SK-N-SH (cell line): Measurements from ENCODE around the gene MYO1B. TPM values are rescaled to one million over a fixed set of nuclear protein-coding genes. Genes with fewer than 3 reads are reported as not detected.

Experiments
- CTCF ChIA-PET: fragments of 300-600, 350-600 bp; formaldehyde crosslinking; extraction: SDS; loops from one replicate; lab custom pipeline; 2021; lab: Yijun Ruan, JAX
- POLR2A ChIA-PET: fragments of 350-600 bp; sonication (Branson Sonifier 250); formaldehyde crosslinking; extraction: SDS; loops from one replicate; lab custom pipeline; 2020; ENCODE audit warnings: antibody characterized with exemption, inconsistent platforms; lab: Yijun Ruan, JAX
- DNase-seq: peaks from one replicate; pipeline ENCODE4 v3.0.0; 2012
- H2AFZ ChIP-seq: fragments of 200-600 bp; sonication (generic); 2 replicates; pipeline ENCODE4 v1.8.1; 2016; ENCODE audit warnings: antibody characterized with exemption, mild to moderate bottlenecking, low read depth
- H3F3A ChIP-seq: fragments of 200-600 bp; sonication (generic); replicated peaks from 2 replicates; pipeline ENCODE3; 2016; ENCODE audit warnings: antibody characterized with exemption, mild to moderate bottlenecking; ENCODE audit not compliant: insufficient read depth
- H3K27ac ChIP-seq, 2 experiments: fragments of 200-500 bp in 1 of 2; fragments of 200-600 bp in 1 of 2; sonication (Bioruptor generic) in 1 of 2; sonication (generic), shearing (Covaris generic) in 1 of 2; 2 replicates each; pipeline versions ENCODE4 v1.5.1 to v1.6.1; 2014 to 2016; ENCODE audit warnings: low read depth in 2 of 2, inconsistent platforms in 1 of 2, low read length in 1 of 2, mild to moderate bottlenecking in 1 of 2, mixed read lengths in 1 of 2
- H3K27me3 ChIP-seq: fragments of 200-600 bp; sonication (generic), shearing (Covaris generic); 2 replicates; pipeline ENCODE4 v1.6.1; 2016; ENCODE audit warnings: mixed run types; ENCODE audit not compliant: insufficient read depth
- H3K36me3 ChIP-seq, 2 experiments: fragments of 200-500 bp in 1 of 2; fragments of 200-600 bp in 1 of 2; sonication (Bioruptor generic) in 1 of 2; sonication (generic) in 1 of 2; replicated peaks in 1 of 2; 2 replicates each; pipeline versions ENCODE3 to v1.5.1; 2014 to 2016; ENCODE audit warnings: low read length in 1 of 2, mild to moderate bottlenecking in 1 of 2; ENCODE audit not compliant: insufficient read depth in 2 of 2, control insufficient read depth in 1 of 2
- H3K4me1 ChIP-seq, 2 experiments: fragments of 200-500 bp in 1 of 2; fragments of 200-600 bp in 1 of 2; sonication (Bioruptor generic) in 1 of 2; sonication (generic), shearing (Covaris generic) in 1 of 2; 2 replicates each; pipeline versions ENCODE4 v1.5.1 to v1.6.1; 2014 to 2016; ENCODE audit warnings: low read depth in 1 of 2, low read length in 1 of 2, mixed run types in 1 of 2; ENCODE audit not compliant: insufficient read depth in 2 of 2, control insufficient read depth in 1 of 2
- H3K4me2 ChIP-seq: fragments of 200-600 bp; sonication (generic), shearing (Covaris generic); 2 replicates; pipeline ENCODE4 v1.6.1; 2017; ENCODE audit warnings: mixed run types
- H3K4me3 ChIP-seq, 2 experiments: fragments of 200-500 bp in 1 of 2; fragments of 200-600 bp in 1 of 2; sonication (Bioruptor generic) in 1 of 2; sonication (generic), shearing (Covaris generic) in 1 of 2; 2 replicates each; pipeline versions ENCODE4 v1.5.1 to v1.8.1; 2014 to 2016; ENCODE audit warnings: low read depth in 2 of 2, inconsistent platforms in 1 of 2, low read length in 1 of 2, mild to moderate bottlenecking in 1 of 2, mixed read lengths in 1 of 2, moderate library complexity in 1 of 2
- H3K79me2 ChIP-seq: fragments of 200-600 bp; sonication (generic); 2 replicates; pipeline ENCODE4 v1.8.1; 2017; ENCODE audit warnings: mild to moderate bottlenecking; ENCODE audit not compliant: insufficient read depth
- H3K9ac ChIP-seq: fragments of 200-600 bp; sonication (generic); 2 replicates; pipeline ENCODE4 v1.6.1; 2017; ENCODE audit warnings: mixed run types
- H3K9me2 ChIP-seq: fragments of 200-600 bp; sonication (generic); 2 replicates; pipeline ENCODE4 v1.6.1; 2017; ENCODE audit warnings: mixed run types
- H3K9me3 ChIP-seq: fragments of 200-600 bp; sonication (generic); 2 replicates; pipeline ENCODE4 v1.6.1; 2017; ENCODE audit warnings: mixed run types, mild to moderate bottlenecking, moderate library complexity
- H4K20me1 ChIP-seq: fragments of 200-600 bp; sonication (generic); 2 replicates; pipeline ENCODE4 v1.6.1; 2017; ENCODE audit warnings: mild to moderate bottlenecking, mixed run types; ENCODE audit not compliant: insufficient read depth
- CHD2 ChIP-seq: fragments of 150-350 bp; IDR thresholded peaks from 2 replicates; pipeline ENCODE4 v1.6.1; 2018; ENCODE audit warnings: low read length; ENCODE audit not compliant: partially characterized antibody
- ELF1 ChIP-seq: IDR thresholded peaks from 2 replicates; pipeline ENCODE4 v1.4.0; 2012
- EP300 ChIP-seq, 2 experiments: IDR thresholded peaks; 2 replicates each; pipeline versions ENCODE4 v1.4.0 to v1.6.1; 2012; ENCODE audit warnings: borderline replicate concordance in 1 of 2, low read depth in 1 of 2, low read length in 1 of 2
- EZH2phosphoT487 ChIP-seq: fragments of 200-600 bp; sonication (generic); IDR thresholded peaks from 2 replicates; pipeline ENCODE4 v1.6.1; 2017; ENCODE audit warnings: low read depth, mixed run types, mild to moderate bottlenecking, antibody characterized with exemption, moderate library complexity, borderline replicate concordance
- FOSL2 ChIP-seq: IDR thresholded peaks from 2 replicates; pipeline ENCODE4 v1.4.0; 2012; ENCODE audit warnings: low read depth, mild to moderate bottlenecking, moderate library complexity, borderline replicate concordance
- FOXM1 ChIP-seq: IDR thresholded peaks from 2 replicates; pipeline ENCODE4 v1.4.0; 2012; ENCODE audit warnings: low read depth, mild to moderate bottlenecking
- GATA2 ChIP-seq: sonication (generic); formaldehyde crosslinking; IDR thresholded peaks from 2 replicates; pipeline ENCODE4 v1.5.0; 2020; ENCODE audit warnings: mild to moderate bottlenecking, missing genetic modification reagents
- IRF3 ChIP-seq: fragments of 150-350 bp; IDR thresholded peaks from 2 replicates; pipeline ENCODE4 v1.6.1; 2016; ENCODE audit warnings: mild to moderate bottlenecking, low read depth, low read length
- JUND ChIP-seq: IDR thresholded peaks from 2 replicates; pipeline ENCODE4 v1.4.0; 2012
- MAX ChIP-seq: IDR thresholded peaks from 2 replicates; pipeline ENCODE4 v1.4.0; 2012; ENCODE audit warnings: low read depth
- MXI1 ChIP-seq: IDR thresholded peaks from 2 replicates; pipeline ENCODE4 v1.6.1; 2012; ENCODE audit warnings: mild to moderate bottlenecking, low read depth, low read length, improper control_type of control experiment
- NFIC ChIP-seq: IDR thresholded peaks from 2 replicates; pipeline ENCODE4 v1.4.0; 2012; ENCODE audit warnings: borderline replicate concordance
- RXRA ChIP-seq: IDR thresholded peaks from 2 replicates; pipeline ENCODE4 v1.4.0; 2012; ENCODE audit warnings: low read depth, mild to moderate bottlenecking, borderline replicate concordance
- SMC3 ChIP-seq: IDR thresholded peaks from 2 replicates; pipeline ENCODE4 v1.6.1; 2012; ENCODE audit warnings: low read depth, low read length, improper control_type of control experiment
- TAF1 ChIP-seq: IDR thresholded peaks from 2 replicates; pipeline ENCODE4 v1.6.1; 2012; ENCODE audit warnings: low read depth, mild to moderate bottlenecking, low read length, moderate library complexity, borderline replicate concordance
- TCF12 ChIP-seq: IDR thresholded peaks from 2 replicates; pipeline ENCODE4 v1.4.0; 2012
- TEAD4 ChIP-seq: IDR thresholded peaks from 2 replicates; pipeline ENCODE4 v1.4.0; 2012; ENCODE audit warnings: mild to moderate bottlenecking, borderline replicate concordance; ENCODE audit not compliant: insufficient read depth
- YY1 ChIP-seq: IDR thresholded peaks from 2 replicates; pipeline ENCODE4 v1.4.0; 2012; ENCODE audit warnings: low read depth, mild to moderate bottlenecking
- WGBS: methylation state at CpG from one replicate; pipeline ENCODE4 v1.1.6; 2017; ENCODE audit warnings: low lambda C conversion rate; 5-methylcytosine and 5-hydroxymethylcytosine counted together
- polyA plus RNA-seq, 3 experiments: library from polyadenylated mRNA; depleted of rRNA; stranded (reverse); fragments of >200 nt; gene quantifications; 2 replicates each; pipeline ENCODE4 v1.2.3, GENCODE V29; 2012
- TF ChIP-seq, protein P1 (sequence below): IDR thresholded peaks from 2 replicates; pipeline ENCODE4 v1.4.0; 2012; ENCODE audit warnings: low read depth, borderline replicate concordance
- TF ChIP-seq, protein P2 (sequence below): IDR thresholded peaks from 2 replicates; pipeline ENCODE4 v1.6.1; 2012; ENCODE audit warnings: mild to moderate bottlenecking, low read depth, low read length, moderate library complexity

MYO1B gene
- polyA plus RNA-seq, 1 of the 3 experiments (the other 2 are of a cell fraction), result 20.2 TPM

DNA sequence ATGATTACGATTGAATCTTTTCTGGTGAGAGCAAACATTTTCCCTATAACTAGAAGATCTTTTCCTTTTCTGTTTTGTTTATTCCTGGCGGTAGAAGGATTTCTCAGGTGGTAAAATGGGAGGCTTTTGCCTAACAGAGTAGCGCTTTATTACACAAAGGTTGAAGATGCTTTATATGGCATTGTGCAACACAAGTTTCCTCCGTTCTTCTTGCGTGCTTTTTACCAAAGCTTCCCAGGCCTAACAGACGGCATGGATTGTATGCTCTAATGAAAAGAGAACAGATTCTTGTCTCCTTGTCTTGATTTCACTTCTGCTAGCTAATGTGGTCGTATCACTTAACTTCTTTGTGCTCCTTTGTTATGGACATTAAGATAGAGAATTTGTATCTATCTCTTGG lies 43.8 kb downstream of the MYO1B start:
- WGBS, result 90% methylated on average over 7 of the region's 7 CpGs
- Histone ChIP-seq H3K4me1 (peaks cover 0 to 2% of the 10 kb centered on the region in 2 experiments; a peak in 2 of 4 replicates), H4K20me1 (no peaks in the 10 kb centered on the region), H3K4me2 (no peak overlapping the region), H3K79me2 (peaks cover 55% of the 10 kb centered on the region), H3K4me3 (no peak overlapping the region), H3K9me2 (no peaks in the 10 kb centered on the region), H3K9me3 (no peaks in the 10 kb centered on the region), H3K27ac (no peak overlapping the region), H3K36me3 (peaks cover 3 to 10% of the 10 kb centered on the region in 2 experiments), H2AFZ (no peak overlapping the region), H3K27me3 (no peaks in the 10 kb centered on the region), H3K9ac (no peak overlapping the region), H3F3A (no peaks in the 10 kb centered on the region)
- CTCF ChIA-PET, result no interaction called here
- POLR2A ChIA-PET, result no interaction called here
- DNase-seq, result no peak
- TF ChIP-seq EZH2phosphoT487, result no peak
- no peak for TF ChIP-seq SMC3
- TF ChIP-seq RXRA, result no peak
- no peak for TF ChIP-seq CHD2
- TF ChIP-seq FOXM1, result no peak
- no peak for TF ChIP-seq ELF1
- TF ChIP-seq, protein P1, sequence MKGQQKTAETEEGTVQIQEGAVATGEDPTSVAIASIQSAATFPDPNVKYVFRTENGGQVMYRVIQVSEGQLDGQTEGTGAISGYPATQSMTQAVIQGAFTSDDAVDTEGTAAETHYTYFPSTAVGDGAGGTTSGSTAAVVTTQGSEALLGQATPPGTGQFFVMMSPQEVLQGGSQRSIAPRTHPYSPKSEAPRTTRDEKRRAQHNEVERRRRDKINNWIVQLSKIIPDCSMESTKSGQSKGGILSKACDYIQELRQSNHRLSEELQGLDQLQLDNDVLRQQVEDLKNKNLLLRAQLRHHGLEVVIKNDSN, result no peak
- no peak for TF ChIP-seq FOSL2
- no peak for TF ChIP-seq JUND
- TF ChIP-seq IRF3, result no peak
- TF ChIP-seq NFIC, result no peak
- no peak for TF ChIP-seq MAX

GRCh38 chr2:191291471-191291870 lies 46.3 kb downstream of the MYO1B start:
- Histone ChIP-seq H4K20me1 (no peaks in the 10 kb centered on the region), H3K27ac (no peak overlapping the region), H2AFZ (no peak overlapping the region), H3F3A (no peaks in the 10 kb centered on the region), H3K4me1 (peaks cover 0 to 2% of the 10 kb centered on the region in 2 experiments; a peak in 2 of 4 replicates), H3K36me3 (peaks cover 4 to 5% of the 10 kb centered on the region in 2 experiments), H3K79me2 (peaks cover 53% of the 10 kb centered on the region), H3K9me3 (no peaks in the 10 kb centered on the region), H3K27me3 (no peaks in the 10 kb centered on the region), H3K4me3 (no peak overlapping the region), H3K9me2 (no peaks in the 10 kb centered on the region), H3K9ac (no peak overlapping the region), H3K4me2 (no peak overlapping the region)
- DNase-seq, result no peak
- 92% methylated on average over 2 of the region's 2 CpGs for WGBS
- CTCF ChIA-PET, result no interaction called here
- POLR2A ChIA-PET, result no interaction called here
- TF ChIP-seq YY1 (no peak), SMC3 (no peak), IRF3 (no peak), TCF12 (no peak), MXI1 (no peak), FOXM1 (no peak), TEAD4 (no peak), GATA2 (CRISPR knock-in tag) (no peak), TAF1 (no peak), RXRA (no peak), EP300 (IDR thresholded peaks at IDR 0.05; ENCODE audit: borderline replicate concordance in 1 of 2, low read depth in 1 of 2, low read length in 1 of 2) (no peak)
- TF ChIP-seq, protein P1, result no peak
- TF ChIP-seq, protein P2, sequence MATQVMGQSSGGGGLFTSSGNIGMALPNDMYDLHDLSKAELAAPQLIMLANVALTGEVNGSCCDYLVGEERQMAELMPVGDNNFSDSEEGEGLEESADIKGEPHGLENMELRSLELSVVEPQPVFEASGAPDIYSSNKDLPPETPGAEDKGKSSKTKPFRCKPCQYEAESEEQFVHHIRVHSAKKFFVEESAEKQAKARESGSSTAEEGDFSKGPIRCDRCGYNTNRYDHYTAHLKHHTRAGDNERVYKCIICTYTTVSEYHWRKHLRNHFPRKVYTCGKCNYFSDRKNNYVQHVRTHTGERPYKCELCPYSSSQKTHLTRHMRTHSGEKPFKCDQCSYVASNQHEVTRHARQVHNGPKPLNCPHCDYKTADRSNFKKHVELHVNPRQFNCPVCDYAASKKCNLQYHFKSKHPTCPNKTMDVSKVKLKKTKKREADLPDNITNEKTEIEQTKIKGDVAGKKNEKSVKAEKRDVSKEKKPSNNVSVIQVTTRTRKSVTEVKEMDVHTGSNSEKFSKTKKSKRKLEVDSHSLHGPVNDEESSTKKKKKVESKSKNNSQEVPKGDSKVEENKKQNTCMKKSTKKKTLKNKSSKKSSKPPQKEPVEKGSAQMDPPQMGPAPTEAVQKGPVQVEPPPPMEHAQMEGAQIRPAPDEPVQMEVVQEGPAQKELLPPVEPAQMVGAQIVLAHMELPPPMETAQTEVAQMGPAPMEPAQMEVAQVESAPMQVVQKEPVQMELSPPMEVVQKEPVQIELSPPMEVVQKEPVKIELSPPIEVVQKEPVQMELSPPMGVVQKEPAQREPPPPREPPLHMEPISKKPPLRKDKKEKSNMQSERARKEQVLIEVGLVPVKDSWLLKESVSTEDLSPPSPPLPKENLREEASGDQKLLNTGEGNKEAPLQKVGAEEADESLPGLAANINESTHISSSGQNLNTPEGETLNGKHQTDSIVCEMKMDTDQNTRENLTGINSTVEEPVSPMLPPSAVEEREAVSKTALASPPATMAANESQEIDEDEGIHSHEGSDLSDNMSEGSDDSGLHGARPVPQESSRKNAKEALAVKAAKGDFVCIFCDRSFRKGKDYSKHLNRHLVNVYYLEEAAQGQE, result no peak
